NCI-H2171 (cell line): ENCODE measurements around the gene CLPSL2.
"Not testable (repeated sequence)": the region's sequence is repeated elsewhere in the genome, so short reads cannot be mapped to it uniquely, and the experiment has no call there.

Experiments
- DNase-seq: peaks from one replicate; lab custom pipeline; 2025; lab: John Stamatoyannopoulos, UW

Gene CLPSL2

DNA sequence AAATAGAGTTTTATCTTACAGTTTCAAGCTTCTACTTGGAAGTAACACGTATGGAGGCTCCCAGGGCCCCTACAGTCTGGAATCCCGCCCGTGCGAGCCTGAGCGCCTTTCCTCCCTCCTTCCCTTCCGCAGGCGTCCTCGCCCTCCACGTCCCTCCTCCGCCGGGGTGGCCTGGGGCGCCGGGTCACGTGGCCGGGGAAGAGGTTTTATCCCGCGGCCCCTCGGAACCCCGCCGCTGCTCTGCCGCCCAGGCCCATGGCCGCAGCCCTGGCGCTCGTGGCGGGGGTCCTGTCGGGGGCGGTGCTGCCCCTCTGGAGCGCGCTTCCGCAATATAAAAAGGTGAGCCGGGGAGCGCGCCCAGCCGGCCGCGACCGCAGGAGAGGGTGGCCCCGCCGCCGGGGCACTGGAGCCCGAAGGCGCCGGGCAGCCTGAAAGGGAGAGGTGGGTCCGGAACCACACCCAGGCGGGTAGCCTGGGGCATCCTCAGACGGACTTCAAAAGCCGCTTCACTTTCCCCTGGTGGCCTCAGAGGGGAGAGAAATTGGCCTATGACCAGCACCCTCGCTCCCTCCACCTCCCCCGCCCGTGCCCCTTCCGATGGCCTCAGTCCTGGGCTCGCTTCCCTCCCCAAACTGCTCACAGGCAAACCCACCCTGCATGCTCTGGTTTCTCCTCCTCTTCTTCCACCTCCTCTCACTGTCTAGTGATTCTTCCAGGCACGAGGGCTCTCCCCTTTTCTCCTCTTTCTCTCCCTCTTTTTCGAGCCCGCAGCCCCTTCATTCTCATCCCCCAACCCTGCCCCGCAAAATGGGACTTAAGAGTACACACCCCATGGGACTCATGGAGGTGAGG is at the start of gene CLPSL2:
CLPSL2 (plus strand) TSS at position 235 of the 852 bp plus-strand sequence; CDS start at position 256, 21 bp downstream.
- DNase-seq, result peak; percentile 47

DNA sequence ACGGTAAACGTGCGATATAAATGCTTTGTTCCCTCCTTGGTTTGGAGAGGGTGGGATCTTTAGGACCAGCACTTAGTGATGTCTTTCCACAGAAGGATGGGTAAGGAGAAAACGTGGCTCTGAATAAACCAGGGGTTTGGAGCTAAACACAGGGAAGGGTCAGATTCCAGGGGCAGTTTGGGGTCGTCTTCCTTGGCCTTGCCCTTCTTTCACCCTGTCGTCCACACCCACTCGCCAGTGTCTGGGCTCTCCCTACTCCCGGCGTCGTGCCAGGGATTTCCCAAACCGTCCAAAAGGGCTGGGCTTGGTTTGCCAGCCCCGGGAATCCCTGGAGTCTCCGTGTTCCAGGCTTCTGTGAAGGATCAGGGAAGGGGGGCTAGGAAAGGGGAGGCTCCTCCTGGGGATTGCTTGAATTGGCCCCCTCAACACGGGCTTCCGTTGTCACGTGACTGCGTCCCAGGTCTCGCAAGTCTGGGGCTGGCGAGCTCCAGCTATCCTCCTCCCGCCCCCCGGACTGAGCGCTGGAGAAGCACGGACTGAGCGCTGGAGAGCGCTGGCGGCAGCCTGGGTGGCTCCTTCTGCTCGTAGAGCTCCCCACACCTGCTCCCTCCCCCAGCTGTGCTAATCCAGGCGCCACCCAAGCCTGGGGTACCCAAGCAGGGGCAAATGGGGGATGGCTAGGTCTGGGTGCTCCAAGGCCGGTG is 49.0 kb upstream of the CLPSL2 start:
- peak; percentile 91 for DNase-seq

DNA sequence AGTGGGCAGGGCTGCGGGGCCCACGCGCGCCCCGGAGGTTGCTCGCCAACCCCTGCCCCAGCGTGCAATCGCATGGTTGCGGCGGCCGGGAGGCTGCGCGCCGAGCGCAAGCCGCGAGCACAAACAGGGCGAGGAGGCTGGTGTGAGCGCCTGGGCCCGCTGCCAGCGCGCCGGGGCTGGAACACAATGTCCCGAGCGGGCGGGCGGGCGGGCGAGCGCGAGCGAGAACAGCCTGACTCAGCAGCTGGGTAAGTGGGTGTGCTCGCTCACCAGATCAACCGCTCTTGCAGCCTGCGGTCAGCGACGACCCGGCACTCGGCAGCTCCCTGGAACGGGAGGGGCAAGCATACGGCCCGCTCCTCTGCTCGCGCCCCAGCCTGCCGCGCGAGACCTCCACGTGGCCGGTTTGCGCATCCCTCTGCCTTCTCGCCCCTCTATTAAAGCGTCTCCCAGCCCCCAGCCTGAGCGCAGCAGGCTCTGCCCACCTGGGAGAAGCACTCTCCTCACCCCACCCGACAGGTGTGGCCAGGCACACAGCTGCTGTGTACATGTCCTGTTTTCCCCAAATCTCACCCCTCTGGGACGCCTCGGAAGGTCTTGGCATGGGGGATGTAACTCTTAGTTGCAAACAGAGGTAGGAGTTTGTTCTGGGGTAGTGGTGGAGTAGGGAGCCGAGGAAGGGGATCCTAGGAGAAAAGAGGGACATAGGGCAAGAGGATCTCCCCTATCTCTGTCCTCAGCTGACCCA is 48.3 kb upstream of the CLPSL2 start:
- DNase-seq, result peak; percentile 65

DNA sequence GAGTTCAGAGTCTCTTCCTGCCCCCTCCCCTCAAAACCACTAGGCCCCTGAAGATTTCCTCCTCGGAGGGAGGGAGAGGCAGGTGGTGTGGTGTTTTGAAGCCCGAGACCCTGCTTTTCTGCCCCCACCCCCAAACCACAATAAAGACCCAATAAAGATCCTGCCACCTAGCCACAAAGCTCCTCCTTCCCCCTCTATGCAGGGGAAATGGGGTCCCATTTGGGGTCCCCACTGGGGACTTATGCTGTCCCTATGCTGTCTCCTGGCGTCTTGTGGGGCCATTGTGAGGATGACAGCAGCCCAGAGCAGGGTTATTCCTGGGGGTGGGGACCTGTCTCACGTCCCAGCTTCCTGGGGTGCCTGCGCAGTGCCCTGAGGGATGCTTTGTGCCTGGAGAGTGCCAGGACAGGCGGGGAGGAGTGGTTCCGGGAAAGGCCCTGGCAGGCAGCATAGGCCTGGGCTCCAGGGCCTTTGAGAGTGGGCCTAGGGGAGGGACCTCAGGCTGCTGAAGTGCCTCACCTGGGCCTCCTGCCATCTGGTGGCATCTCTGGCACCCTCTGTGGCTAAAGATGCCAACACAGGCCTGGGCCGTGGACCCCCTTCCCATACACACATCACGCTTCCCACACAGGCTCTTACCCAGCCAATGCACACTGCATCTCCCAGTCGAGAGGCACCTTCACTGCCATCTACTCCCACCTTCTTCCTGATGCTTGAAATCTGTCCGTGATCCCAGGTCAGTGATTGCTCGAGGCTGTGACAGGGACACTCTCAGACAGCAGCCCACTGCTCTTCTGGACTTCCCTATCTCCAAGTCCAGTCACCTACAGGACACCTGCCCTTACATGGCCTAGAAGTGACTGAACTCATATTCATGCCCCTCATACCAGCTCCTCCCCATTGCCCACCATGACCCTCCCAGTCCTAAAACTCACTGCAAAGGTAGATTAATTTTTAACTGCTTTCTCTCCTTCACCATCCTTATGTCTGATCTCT is 47.4 kb upstream of the CLPSL2 start:
- DNase-seq, result peak; percentile 24

- no peak for DNase-seq
Measured at GRCh38 chr6:35729722-35730121, 46.7 kb upstream of the CLPSL2 start.

- no peak for DNase-seq
Measured at GRCh38 chr6:35730745-35731413, 45.5 kb upstream of the CLPSL2 start.

DNA sequence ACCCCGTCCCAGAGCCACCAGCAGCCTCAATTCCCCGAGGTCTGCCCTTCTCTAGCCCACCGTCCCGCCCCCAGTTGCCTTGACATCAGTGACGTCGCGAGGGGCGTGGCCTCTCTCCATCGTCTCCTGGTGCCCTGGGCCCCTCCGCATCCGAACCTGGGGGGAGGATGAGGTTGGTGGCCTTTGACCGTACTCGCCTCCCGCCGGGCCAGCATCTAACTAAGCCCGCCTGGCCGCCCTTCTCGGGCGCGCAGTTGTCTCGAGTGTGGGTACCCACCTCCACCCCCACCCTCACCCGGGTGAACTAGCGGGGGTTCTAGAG is 45.0 kb upstream of the CLPSL2 start:
- peak; percentile 96 for DNase-seq

DNA sequence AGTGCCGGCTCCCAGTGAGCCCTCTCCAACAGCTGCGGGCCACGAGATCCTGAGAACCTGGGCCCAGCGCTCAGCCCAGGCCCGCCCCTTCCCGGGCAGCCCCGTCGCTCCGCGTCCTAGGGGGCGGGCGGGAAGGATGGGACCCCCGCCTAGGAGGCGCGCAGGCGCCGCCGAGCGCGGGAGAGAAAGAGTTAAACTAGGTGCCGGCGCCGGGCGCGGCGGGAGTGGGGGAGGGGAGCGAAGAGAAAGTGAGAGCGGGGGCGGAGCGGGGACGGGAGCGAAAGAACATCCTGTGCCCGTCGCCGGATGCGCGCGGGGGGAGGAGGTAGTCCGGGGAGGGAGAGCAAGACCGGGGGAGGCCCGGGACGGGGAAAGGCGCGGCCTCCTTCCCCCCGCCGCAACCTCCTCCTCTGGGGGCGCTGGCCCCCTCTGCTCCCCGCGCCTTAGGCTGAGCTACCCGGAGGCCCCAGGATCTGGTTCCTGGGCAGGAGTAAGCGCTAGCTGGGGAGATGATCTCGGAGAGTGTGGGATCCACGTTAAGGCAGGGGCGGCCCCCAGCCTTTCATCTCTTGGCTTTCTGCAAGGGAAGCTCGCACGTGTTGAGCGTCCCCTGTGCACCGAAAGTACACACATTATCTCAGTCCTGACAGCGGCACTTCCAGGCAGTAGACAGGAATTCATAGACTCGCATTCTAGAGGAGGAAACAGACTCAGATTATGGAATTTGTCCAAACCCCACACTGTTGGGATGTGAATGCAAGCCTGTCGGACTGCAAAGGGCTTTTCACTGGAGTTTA is 44.5 kb upstream of the CLPSL2 start:
- DNase-seq, result peak; percentile 94

- no peak for DNase-seq
Measured at GRCh38 chr6:35733633-35734032, 42.8 kb upstream of the CLPSL2 start.

- not testable (repeated sequence) for DNase-seq
Measured at GRCh38 chr6:35734319-35734718, 42.1 kb upstream of the CLPSL2 start.

DNA sequence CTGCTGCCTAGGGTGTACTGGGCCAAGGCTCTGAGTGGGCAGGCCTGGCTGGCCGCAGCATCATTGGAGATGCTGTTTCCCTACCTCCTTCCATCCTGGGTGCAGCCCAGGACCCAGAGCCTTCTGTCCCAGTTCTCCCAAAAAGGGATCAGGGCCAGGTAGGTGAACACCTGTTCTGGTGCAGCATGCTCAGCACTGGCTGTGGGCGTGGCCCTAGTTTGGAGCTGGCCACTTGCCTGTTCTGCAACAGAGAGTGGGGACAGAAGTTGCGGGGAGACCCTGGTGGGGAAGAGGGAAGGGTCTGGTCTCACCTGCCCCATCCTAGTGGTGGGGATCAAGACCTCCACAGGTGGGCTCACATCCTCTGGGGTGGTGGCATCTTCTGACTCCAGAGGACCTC is 40.9 kb upstream of the CLPSL2 start:
- no peak for DNase-seq

GRCh38 chr6:35736253-35736894 is 40.0 kb upstream of the CLPSL2 start:
- DNase-seq, result peak; percentile 48

GRCh38 chr6:35736982-35737412 is 39.4 kb upstream of the CLPSL2 start, which contains the start of gene ARMC12:
TSS of gene ARMC12 (plus strand) at chr6:35737032. CDS start at chr6:35737109, 77 bp downstream.
- DNase-seq, result no peak

DNA sequence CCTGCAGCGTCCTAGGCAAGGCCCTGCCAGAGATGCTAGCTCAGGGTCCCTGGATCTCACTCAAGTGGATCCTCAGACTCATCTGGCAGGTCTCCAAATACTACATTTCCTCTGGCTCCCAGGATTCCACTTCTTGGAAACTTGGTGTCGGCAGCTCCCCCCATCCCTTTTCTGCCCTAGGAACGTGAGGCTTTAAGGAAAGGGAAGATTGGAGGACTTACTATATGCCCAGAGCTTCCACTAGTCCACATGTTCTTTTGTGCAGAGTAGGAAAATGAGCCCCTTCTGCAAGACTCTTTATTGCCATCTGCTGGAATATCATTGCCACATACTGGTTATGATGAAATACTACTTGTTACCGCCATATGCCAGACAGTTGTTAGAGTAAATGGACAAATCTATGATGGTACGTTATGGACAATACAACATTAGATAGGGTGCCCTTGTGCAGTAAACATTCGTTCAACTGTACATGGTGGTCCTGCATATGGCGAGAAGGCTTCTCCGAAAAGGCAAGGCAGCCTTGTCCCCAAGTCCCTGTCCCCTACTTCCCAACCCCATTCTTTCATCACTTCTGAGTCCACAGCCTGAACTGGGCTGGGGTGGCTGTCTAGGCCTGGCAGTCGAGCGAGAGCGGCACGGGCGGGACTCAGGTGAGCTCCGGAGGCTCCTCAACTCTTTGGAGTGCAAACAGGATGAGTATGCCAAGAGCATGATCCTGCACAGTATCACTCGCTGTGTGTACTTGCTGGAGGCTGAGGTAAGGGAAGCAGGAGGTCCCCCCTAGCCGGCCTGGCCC is 38.8 kb upstream of the CLPSL2 start:
- peak; percentile 68 for DNase-seq

GRCh38 chr6:35739645-35740524 is 36.5 kb upstream of the CLPSL2 start:
- DNase-seq, result no peak

DNA sequence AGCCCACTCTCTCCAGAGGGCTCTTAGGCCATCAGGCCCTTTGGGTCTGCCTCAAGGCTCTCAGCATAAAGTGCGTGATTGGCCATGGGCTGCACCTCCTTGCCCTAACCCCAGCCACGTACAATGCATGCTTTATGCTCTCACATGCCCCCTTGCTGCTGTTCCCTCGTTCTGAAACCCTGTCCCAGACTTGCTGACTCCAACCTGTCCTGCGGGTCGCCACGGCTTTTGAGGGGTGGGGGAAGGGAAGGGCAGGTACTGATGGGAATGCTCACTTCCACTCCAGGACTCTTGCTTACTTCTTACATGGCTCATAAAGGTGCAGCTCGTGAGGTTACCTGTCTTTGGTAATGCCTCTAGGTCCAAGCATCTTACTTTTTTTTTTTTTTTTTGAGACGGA is 33.6 kb upstream of the CLPSL2 start:
- DNase-seq, result no peak

GRCh38 chr6:35745509-35745908 is 30.9 kb upstream of the CLPSL2 start:
- DNase-seq, result no peak

DNA sequence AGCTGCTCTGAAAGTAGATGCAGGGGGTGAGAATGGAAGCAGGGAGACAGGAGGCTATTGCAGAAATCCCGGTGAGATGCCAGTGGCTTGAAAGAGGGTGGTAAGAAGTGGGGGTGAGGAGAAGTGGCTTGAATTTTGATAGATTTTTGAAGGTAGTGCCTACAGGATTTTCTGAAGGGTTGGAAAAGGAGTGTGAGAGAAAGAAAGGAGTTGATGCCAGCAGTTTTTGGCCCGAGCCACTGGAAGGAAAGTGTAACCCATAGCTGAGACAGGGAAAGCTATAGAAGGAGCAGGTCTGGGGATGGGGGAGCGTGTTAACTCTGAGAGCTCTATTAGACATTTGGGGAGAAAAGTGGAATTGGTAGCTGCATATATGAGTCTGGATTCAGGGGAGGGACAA is 29.9 kb upstream of the CLPSL2 start:
- DNase-seq, result no peak
